WTC11 (cell line): ENCODE measurements around the gene ZPR1.

Experiments used
- FOXP1 ChIP-seq: sonication (generic); formaldehyde crosslinking; IDR thresholded peaks from 2 replicates; pipeline ENCODE4 v1.8.0; 2022; ENCODE audit warnings: missing genetic modification reagents, mild to moderate bottlenecking, moderate library complexity, borderline replicate concordance
- JUN ChIP-seq: sonication (generic); formaldehyde crosslinking; IDR thresholded peaks from 2 replicates; pipeline ENCODE4 v1.8.0; 2023; ENCODE audit warnings: mild to moderate bottlenecking, missing genetic modification reagents
- ZNF423 ChIP-seq: fragments of 250-450 bp; sonication (Bioruptor Pico); IDR thresholded peaks from 2 replicates; pipeline ENCODE4 v2.1.2; 2022; ENCODE audit warnings: mild to moderate bottlenecking, moderate library complexity
- ZNF671 ChIP-seq: fragments of 250-450 bp; sonication (Bioruptor Pico); IDR thresholded peaks from 2 replicates; pipeline ENCODE4 v1.8.0; 2021; ENCODE audit warnings: mild to moderate bottlenecking

- TF ChIP-seq ZNF671 (CRISPR knock-in tag) (no peak), FOXP1 (CRISPR knock-in tag) (no peak), JUN (CRISPR knock-in tag) (no peak), ZNF423 (CRISPR knock-in tag) (no peak)
Measured at GRCh38 chr11:116808262-116809175, 20.7 kb upstream of the ZPR1 start.
